HEK293 (cell line): ENCODE measurements around the gene HS3ST3A1.

ENCODE experiments used
- HOXA7 ChIP-seq: sonication (generic); formaldehyde crosslinking; IDR thresholded peaks from 2 replicates; pipeline ENCODE4 v1.8.1; 2022; ENCODE audit warnings: missing genetic modification reagents, borderline replicate concordance
- KLF8 ChIP-seq: fragments of 450-650 bp; formaldehyde crosslinking; IDR thresholded peaks from 2 replicates; pipeline ENCODE4 v1.5.1; 2016; ENCODE audit warnings: missing biosample characterization, missing genetic modification characterization
- PATZ1 ChIP-seq: fragments of 450-650 bp; formaldehyde crosslinking; IDR thresholded peaks from 2 replicates; pipeline ENCODE4 v1.5.1; 2016; ENCODE audit warnings: missing biosample characterization, missing genetic modification characterization
- SALL2 ChIP-seq: fragments of 450-650 bp; formaldehyde crosslinking; IDR thresholded peaks from 2 replicates; pipeline ENCODE4 v1.5.0; 2017; ENCODE audit warnings: missing biosample characterization, mild to moderate bottlenecking, missing genetic modification characterization, borderline replicate concordance
- YY2 ChIP-seq: fragments of 450-650 bp; formaldehyde crosslinking; IDR thresholded peaks from 2 replicates; pipeline ENCODE4 v1.5.1; 2016; ENCODE audit warnings: missing biosample characterization, missing genetic modification characterization
- ZNF132 ChIP-seq: fragments of 450-650 bp; formaldehyde crosslinking; IDR thresholded peaks from 2 replicates; pipeline ENCODE4 v1.5.1; 2017; ENCODE audit warnings: missing biosample characterization, missing genetic modification characterization, borderline replicate concordance
- ZNF138 ChIP-seq: fragments of 450-650 bp; formaldehyde crosslinking; IDR thresholded peaks from 2 replicates; pipeline ENCODE4 v1.5.1; 2016; ENCODE audit warnings: missing biosample characterization, missing genetic modification characterization, borderline replicate concordance
- ZNF274 ChIP-seq, 2 experiments: fragments of 200-500 bp in 1 of 2; fragments of 450-650 bp in 1 of 2; sonication (Bioruptor generic) in 1 of 2; formaldehyde crosslinking in 1 of 2; IDR thresholded peaks; 2 replicates each; pipeline versions ENCODE4 v1.5.1 to v1.6.1; 2014 to 2016; ENCODE audit warnings: borderline replicate concordance in 1 of 2, inconsistent platforms in 1 of 2, low read length in 1 of 2, missing biosample characterization in 1 of 2, missing genetic modification characterization in 1 of 2
- ZNF521 ChIP-seq: fragments of 450-650 bp; formaldehyde crosslinking; IDR thresholded peaks from 2 replicates; pipeline ENCODE4 v1.5.1; 2017; ENCODE audit warnings: missing biosample characterization, mild to moderate bottlenecking, missing genetic modification characterization
- ZNF670 ChIP-seq: fragments of 450-650 bp; formaldehyde crosslinking; IDR thresholded peaks from 2 replicates; pipeline ENCODE4 v1.5.1; 2016; ENCODE audit warnings: missing biosample characterization, missing genetic modification characterization, low read depth
- TF ChIP-seq, protein P1 (sequence below): fragments of 450-650 bp; formaldehyde crosslinking; IDR thresholded peaks from 2 replicates; pipeline ENCODE4 v1.5.1; 2016; ENCODE audit warnings: missing biosample characterization, missing genetic modification characterization
- TF ChIP-seq, protein P2 (sequence below): fragments of 450-650 bp; formaldehyde crosslinking; IDR thresholded peaks from 2 replicates; pipeline ENCODE4 v1.5.1; 2016; ENCODE audit warnings: missing biosample characterization, missing genetic modification characterization
- TF ChIP-seq, protein P3 (sequence below): fragments of 450-650 bp; formaldehyde crosslinking; conservative IDR thresholded peaks from 2 replicates; pipeline ENCODE4 v1.5.1; 2016; ENCODE audit warnings: low read depth, missing biosample characterization, missing genetic modification characterization
- TF ChIP-seq, protein P4 (sequence below): fragments of 450-650 bp; formaldehyde crosslinking; IDR thresholded peaks from 2 replicates; pipeline ENCODE4 v1.5.1; 2016; ENCODE audit warnings: missing biosample characterization, missing genetic modification characterization

GRCh38 chr17:13538841-13539411, 62.8 kb downstream of the HS3ST3A1 start:
- TF ChIP-seq, protein P1, sequence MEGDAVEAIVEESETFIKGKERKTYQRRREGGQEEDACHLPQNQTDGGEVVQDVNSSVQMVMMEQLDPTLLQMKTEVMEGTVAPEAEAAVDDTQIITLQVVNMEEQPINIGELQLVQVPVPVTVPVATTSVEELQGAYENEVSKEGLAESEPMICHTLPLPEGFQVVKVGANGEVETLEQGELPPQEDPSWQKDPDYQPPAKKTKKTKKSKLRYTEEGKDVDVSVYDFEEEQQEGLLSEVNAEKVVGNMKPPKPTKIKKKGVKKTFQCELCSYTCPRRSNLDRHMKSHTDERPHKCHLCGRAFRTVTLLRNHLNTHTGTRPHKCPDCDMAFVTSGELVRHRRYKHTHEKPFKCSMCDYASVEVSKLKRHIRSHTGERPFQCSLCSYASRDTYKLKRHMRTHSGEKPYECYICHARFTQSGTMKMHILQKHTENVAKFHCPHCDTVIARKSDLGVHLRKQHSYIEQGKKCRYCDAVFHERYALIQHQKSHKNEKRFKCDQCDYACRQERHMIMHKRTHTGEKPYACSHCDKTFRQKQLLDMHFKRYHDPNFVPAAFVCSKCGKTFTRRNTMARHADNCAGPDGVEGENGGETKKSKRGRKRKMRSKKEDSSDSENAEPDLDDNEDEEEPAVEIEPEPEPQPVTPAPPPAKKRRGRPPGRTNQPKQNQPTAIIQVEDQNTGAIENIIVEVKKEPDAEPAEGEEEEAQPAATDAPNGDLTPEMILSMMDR (tag by site-specific recombination): no peak
- TF ChIP-seq ZNF132 (no peak), SALL2 (tag by site-specific recombination) (no peak), ZNF670 (no peak), ZNF521 (no peak), ZNF138 (tag by site-specific recombination) (no peak), KLF8 (tag by site-specific recombination) (no peak), PATZ1 (no peak), ZNF274 (IDR thresholded peaks at IDR 0.05; ENCODE audit: low read length) (no peak), ZNF274 (tag by site-specific recombination; IDR thresholded peaks at IDR 0.05; ENCODE audit: borderline replicate concordance) (no peak), HOXA7 (CRISPR knock-in tag) (no peak), YY2 (tag by site-specific recombination) (no peak)
- TF ChIP-seq, protein P2, sequence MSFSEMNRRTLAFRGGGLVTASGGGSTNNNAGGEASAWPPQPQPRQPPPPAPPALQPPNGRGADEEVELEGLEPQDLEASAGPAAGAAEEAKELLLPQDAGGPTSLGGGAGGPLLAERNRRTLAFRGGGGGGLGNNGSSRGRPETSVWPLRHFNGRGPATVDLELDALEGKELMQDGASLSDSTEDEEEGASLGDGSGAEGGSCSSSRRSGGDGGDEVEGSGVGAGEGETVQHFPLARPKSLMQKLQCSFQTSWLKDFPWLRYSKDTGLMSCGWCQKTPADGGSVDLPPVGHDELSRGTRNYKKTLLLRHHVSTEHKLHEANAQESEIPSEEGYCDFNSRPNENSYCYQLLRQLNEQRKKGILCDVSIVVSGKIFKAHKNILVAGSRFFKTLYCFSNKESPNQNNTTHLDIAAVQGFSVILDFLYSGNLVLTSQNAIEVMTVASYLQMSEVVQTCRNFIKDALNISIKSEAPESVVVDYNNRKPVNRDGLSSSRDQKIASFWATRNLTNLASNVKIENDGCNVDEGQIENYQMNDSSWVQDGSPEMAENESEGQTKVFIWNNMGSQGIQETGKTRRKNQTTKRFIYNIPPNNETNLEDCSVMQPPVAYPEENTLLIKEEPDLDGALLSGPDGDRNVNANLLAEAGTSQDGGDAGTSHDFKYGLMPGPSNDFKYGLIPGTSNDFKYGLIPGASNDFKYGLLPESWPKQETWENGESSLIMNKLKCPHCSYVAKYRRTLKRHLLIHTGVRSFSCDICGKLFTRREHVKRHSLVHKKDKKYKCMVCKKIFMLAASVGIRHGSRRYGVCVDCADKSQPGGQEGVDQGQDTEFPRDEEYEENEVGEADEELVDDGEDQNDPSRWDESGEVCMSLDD (tag by site-specific recombination): no peak
- TF ChIP-seq, protein P3, sequence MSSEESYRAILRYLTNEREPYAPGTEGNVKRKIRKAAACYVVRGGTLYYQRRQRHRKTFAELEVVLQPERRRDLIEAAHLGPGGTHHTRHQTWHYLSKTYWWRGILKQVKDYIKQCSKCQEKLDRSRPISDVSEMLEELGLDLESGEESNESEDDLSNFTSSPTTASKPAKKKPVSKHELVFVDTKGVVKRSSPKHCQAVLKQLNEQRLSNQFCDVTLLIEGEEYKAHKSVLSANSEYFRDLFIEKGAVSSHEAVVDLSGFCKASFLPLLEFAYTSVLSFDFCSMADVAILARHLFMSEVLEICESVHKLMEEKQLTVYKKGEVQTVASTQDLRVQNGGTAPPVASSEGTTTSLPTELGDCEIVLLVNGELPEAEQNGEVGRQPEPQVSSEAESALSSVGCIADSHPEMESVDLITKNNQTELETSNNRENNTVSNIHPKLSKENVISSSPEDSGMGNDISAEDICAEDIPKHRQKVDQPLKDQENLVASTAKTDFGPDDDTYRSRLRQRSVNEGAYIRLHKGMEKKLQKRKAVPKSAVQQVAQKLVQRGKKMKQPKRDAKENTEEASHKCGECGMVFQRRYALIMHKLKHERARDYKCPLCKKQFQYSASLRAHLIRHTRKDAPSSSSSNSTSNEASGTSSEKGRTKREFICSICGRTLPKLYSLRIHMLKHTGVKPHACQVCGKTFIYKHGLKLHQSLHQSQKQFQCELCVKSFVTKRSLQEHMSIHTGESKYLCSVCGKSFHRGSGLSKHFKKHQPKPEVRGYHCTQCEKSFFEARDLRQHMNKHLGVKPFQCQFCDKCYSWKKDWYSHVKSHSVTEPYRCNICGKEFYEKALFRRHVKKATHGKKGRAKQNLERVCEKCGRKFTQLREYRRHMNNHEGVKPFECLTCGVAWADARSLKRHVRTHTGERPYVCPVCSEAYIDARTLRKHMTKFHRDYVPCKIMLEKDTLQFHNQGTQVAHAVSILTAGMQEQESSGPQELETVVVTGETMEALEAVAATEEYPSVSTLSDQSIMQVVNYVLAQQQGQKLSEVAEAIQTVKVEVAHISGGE (tag by site-specific recombination): no peak
- TF ChIP-seq, protein P4, sequence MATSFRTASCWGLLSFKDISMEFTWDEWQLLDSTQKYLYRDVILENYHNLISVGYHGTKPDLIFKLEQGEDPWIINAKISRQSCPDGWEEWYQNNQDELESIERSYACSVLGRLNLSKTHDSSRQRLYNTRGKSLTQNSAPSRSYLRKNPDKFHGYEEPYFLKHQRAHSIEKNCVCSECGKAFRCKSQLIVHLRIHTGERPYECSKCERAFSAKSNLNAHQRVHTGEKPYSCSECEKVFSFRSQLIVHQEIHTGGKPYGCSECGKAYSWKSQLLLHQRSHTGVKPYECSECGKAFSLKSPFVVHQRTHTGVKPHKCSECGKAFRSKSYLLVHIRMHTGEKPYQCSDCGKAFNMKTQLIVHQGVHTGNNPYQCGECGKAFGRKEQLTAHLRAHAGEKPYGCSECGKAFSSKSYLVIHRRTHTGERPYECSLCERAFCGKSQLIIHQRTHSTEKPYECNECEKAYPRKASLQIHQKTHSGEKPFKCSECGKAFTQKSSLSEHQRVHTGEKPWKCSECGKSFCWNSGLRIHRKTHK (tag by site-specific recombination): no peak
